Muscle layer of duodenum (tissue), 2 donors: Measurements from ENCODE around the gene GCSAML.

Experiments used
- H3K27ac ChIP-seq: one replicate; pipeline ENCODE4 v1.7.0; 2013; ENCODE audit warnings: mild to moderate bottlenecking, low read length
- H3K27me3 ChIP-seq: one replicate; pipeline ENCODE4 v1.7.0; 2013; ENCODE audit warnings: low read depth, mild to moderate bottlenecking, control low read depth, low read length
- H3K36me3 ChIP-seq, 2 donors: one replicate each; pipeline ENCODE4 v1.7.0; 2013; ENCODE audit warnings: low read length in 2 of 2, control low read depth in 1 of 2, mild to moderate bottlenecking in 1 of 2; ENCODE audit not compliant: insufficient read depth in 2 of 2, control insufficient read depth in 1 of 2
- H3K4me1 ChIP-seq, 2 donors: one replicate each; pipeline ENCODE4 v1.7.0; 2013; ENCODE audit warnings: low read length in 2 of 2, mild to moderate bottlenecking in 2 of 2, control low read depth in 1 of 2, moderate library complexity in 1 of 2; ENCODE audit not compliant: insufficient read depth in 2 of 2, control insufficient read depth in 1 of 2
- H3K4me3 ChIP-seq, 2 donors: one replicate each; pipeline ENCODE4 v1.7.0; 2013; ENCODE audit warnings: low read length in 2 of 2, low read depth in 1 of 2, mild to moderate bottlenecking in 1 of 2
- H3K9me3 ChIP-seq, 2 donors: one replicate each; pipeline ENCODE4 v1.7.0; 2013; ENCODE audit warnings: low read length in 2 of 2, control low read depth in 1 of 2, mild to moderate bottlenecking in 1 of 2; ENCODE audit not compliant: control insufficient read depth in 1 of 2
- donor health status: healthy.

Gene GCSAML

GRCh38 chr1:247536340-247536739 is 12.6 kb upstream of the GCSAML start, which contains the start of gene OR2C3:
TSS of gene OR2C3 (minus strand) at chr1:247536440. CDS start at chr1:247532511, 3,929 bp downstream.
- no peaks in the 10 kb centered on the region for H3K4me1 ChIP-seq
- H3K36me3 ChIP-seq: no peaks in the 10 kb centered on the region
- no peak within 1 kb of the TSS for H3K27ac ChIP-seq
- H3K4me3 ChIP-seq: no peak within 1 kb of the TSS
- no peaks in the 10 kb centered on the region for H3K9me3 ChIP-seq
- no peaks in the 10 kb centered on the region for H3K27me3 ChIP-seq

GRCh38 chr1:247538561-247538960 is 10.4 kb upstream of the GCSAML start:
- H3K4me3 ChIP-seq: no peak overlapping the region
- no peak overlapping the region for H3K27ac ChIP-seq
- H3K27me3 ChIP-seq: no peaks in the 10 kb centered on the region
- no peaks in the 10 kb centered on the region for H3K9me3 ChIP-seq
- H3K36me3 ChIP-seq: no peaks in the 10 kb centered on the region
- H3K4me1 ChIP-seq: no peaks in the 10 kb centered on the region

GRCh38 chr1:247539215-247539614 is 9.7 kb upstream of the GCSAML start:
- H3K36me3 ChIP-seq: no peaks in the 10 kb centered on the region
- no peaks in the 10 kb centered on the region for H3K27me3 ChIP-seq
- no peak overlapping the region for H3K27ac ChIP-seq
- no peaks in the 10 kb centered on the region for H3K9me3 ChIP-seq
- no peak overlapping the region for H3K4me3 ChIP-seq
- no peaks in the 10 kb centered on the region for H3K4me1 ChIP-seq

DNA sequence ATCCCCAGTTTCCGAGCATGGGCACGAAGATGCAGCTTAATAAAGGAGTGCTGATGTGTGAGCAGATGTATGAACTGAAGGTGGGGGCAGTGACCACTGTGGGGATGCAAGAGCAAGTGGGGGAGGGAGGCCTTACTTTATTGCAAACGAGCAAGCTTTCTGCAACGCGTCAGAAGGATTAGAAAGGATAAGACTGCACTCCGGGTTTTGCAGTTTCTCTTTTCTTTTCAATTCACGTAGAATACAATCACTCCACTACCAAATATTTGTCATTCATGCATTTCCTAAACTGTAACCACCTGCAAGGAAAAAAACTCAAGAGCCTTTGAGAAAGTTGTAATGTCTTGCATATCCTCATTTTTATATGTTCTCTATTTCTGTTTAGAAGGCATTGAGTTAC is 8.4 kb upstream of the GCSAML start:
- H3K4me3 ChIP-seq: no peak overlapping the region
- no peaks in the 10 kb centered on the region for H3K4me1 ChIP-seq
- H3K27ac ChIP-seq: no peak overlapping the region
- H3K36me3 ChIP-seq: no peaks in the 10 kb centered on the region
- H3K9me3 ChIP-seq: no peaks in the 10 kb centered on the region
- H3K27me3 ChIP-seq: no peaks in the 10 kb centered on the region

DNA sequence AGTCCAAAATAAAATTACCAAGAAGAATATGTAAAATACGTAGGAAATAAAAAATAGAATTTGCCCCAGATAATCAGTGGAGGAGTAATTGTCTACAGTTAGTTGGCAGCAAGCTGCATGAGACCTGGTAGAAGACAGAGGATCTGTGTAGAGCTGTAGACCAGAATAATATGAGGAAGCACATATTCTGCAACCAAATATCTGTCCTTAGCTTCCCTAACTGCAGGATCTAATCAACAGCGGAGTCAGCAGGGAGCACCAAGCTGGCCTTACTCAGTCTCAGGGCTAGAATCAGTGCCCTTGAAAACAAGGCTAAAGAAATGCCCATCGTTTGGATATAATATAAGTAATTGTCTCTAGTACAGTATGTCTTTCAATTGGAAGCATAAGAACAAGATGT is 6.1 kb upstream of the GCSAML start:
- H3K27me3 ChIP-seq: no peaks in the 10 kb centered on the region
- H3K27ac ChIP-seq: no peak overlapping the region

GRCh38 chr1:247548092-247548491 is 842 bp upstream of the GCSAML start:
- no peaks in the 10 kb centered on the region for H3K9me3 ChIP-seq
- H3K4me3 ChIP-seq: no peak overlapping the region
- no peaks in the 10 kb centered on the region for H3K4me1 ChIP-seq
- H3K27ac ChIP-seq: no peak overlapping the region
- no peaks in the 10 kb centered on the region for H3K36me3 ChIP-seq
- no peaks in the 10 kb centered on the region for H3K27me3 ChIP-seq

More for the DNA sequence above, 6.1 kb upstream of the GCSAML start:
- H3K9me3 ChIP-seq: no peaks in the 10 kb centered on the region
- H3K36me3 ChIP-seq: no peaks in the 10 kb centered on the region
- H3K4me1 ChIP-seq: no peaks in the 10 kb centered on the region
- H3K4me3 ChIP-seq: no peak overlapping the region

DNA sequence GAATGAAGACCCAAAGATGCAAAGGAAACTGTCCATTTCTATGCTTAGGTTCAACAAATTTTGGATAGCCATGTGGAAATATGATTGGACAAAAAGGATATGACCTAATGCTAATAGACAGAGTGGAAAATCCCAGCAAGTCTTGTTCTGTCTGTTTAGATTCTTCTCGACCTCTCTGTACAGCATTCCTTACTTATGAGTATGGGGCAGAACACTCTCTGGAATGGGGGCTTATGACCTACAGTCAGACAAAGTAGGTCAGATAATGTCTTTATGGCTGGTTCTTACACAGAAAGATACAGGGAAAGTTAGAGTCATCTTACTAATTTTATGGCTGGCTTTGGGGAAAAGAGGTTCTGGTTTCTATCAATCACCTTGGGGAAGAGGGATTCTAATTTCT is 2.8 kb downstream of the GCSAML start:
- Histone ChIP-seq H3K27ac (no peak overlapping the region), H3K27me3 (no peaks in the 10 kb centered on the region), H3K9me3 (no peaks in the 10 kb centered on the region), H3K4me3 (no peak overlapping the region), H3K36me3 (no peaks in the 10 kb centered on the region), H3K4me1 (no peaks in the 10 kb centered on the region)

DNA sequence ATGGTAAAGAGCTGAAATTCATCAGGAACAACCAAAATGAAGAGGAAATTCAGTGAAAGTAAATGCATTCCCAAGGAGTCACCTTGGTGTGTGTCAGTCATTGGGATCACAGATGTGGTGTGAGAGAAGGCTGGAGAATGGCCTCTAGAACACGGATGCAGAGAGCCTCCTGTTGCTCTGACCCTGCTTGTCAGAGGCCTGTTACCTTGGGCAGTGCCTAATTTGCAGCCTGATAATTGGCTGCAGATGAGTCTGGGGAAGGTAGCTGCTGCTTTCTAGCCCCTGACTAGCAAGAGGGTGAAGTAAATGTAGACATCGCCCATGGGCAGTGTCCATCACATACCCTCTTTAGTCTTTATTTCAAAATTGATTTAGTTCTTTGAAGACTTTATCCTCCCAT is 3.3 kb downstream of the GCSAML start:
- no peak overlapping the region for H3K27ac ChIP-seq
- H3K36me3 ChIP-seq: no peaks in the 10 kb centered on the region
- no peaks in the 10 kb centered on the region for H3K4me1 ChIP-seq
- H3K4me3 ChIP-seq: no peak overlapping the region
- no peaks in the 10 kb centered on the region for H3K27me3 ChIP-seq
- no peaks in the 10 kb centered on the region for H3K9me3 ChIP-seq

DNA sequence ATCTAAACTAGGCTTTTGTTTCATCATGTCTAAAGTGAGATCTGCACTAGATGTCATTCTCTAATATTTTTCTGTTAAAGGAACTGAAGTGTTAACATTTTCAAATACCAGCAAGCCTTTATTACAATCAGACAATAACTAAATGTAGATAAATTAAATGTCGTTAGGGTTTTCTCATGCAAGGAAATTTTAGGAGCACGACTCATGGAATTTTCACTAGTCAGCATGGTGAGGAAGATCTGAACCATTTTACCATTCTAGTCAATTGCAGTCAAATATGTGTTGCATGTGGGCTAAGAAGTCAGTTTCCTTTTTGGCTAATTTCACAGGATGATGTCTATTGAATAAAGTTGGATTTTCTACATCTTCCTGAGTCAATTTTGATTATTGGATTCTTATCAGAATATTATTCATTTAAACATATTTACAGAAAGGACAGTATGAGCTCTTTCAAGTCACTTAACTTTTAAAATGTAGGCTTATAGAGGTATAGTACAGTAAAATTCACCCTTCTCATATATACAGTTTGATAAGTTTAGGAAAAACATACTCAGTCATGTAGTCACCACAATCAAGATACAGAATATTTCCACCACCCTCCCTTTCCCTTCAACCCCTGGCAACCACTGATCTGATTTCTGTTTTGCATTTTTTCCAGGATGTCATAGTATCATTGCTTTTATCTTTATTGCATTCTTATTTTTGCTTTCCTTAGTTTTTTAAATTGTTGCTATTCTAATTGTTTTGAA is 9.2 kb downstream of the GCSAML start:
- no peak overlapping the region for H3K4me3 ChIP-seq
- H3K36me3 ChIP-seq: no peaks in the 10 kb centered on the region
- no peaks in the 10 kb centered on the region for H3K9me3 ChIP-seq
- H3K27me3 ChIP-seq: no peaks in the 10 kb centered on the region
- H3K4me1 ChIP-seq: no peaks in the 10 kb centered on the region
- no peak overlapping the region for H3K27ac ChIP-seq

- H3K4me3 ChIP-seq: no peak overlapping the region
- no peaks in the 10 kb centered on the region for H3K36me3 ChIP-seq
- no peaks in the 10 kb centered on the region for H3K4me1 ChIP-seq
- no peak overlapping the region for H3K27ac ChIP-seq
- H3K9me3 ChIP-seq: no peaks in the 10 kb centered on the region
- no peaks in the 10 kb centered on the region for H3K27me3 ChIP-seq
Observed at GRCh38 chr1:247561711-247562110, 12.8 kb downstream of the GCSAML start.

GRCh38 chr1:247562198-247562597 is 13.3 kb downstream of the GCSAML start:
- Histone ChIP-seq H3K4me3 (no peak overlapping the region), H3K4me1 (no peaks in the 10 kb centered on the region), H3K27ac (no peak overlapping the region), H3K36me3 (no peaks in the 10 kb centered on the region), H3K9me3 (no peaks in the 10 kb centered on the region), H3K27me3 (no peaks in the 10 kb centered on the region)

DNA sequence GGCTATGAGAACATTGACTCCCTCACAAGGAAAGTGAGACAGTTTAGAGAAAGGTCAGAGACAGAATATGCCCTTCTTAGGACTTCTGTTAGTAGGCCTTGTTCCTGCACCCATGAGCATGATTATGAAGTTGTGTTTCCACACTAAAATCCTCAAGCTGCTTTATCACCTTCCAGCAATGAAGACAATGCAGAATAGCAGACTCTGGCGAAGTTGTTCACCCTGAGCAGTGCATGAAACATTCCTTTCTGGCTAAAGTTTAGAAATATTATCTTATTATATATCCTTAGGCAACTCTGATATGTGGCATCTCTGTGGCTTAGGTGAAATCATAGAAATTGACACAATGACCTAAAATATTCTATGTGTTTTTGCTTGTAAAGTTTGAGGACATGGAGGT is 25.3 kb downstream of the GCSAML start:
- H3K4me3 ChIP-seq: no peak overlapping the region
- no peaks in the 10 kb centered on the region for H3K36me3 ChIP-seq
- no peaks in the 10 kb centered on the region for H3K9me3 ChIP-seq
- no peaks in the 10 kb centered on the region for H3K4me1 ChIP-seq
- no peak overlapping the region for H3K27ac ChIP-seq
- H3K27me3 ChIP-seq: no peaks in the 10 kb centered on the region
